DND-41 (cell line): ENCODE results near the gene PRDX5.

ENCODE experiments used
- ATAC-seq: fragments of 200-7000 bp; cut with Tn5 transposase; 3 replicates; pipeline ENCODE4 v1.9.1; 2021; ENCODE audit warnings: low read depth; ENCODE audit not compliant: insufficient read depth
- DNase-seq: peaks from one replicate; pipeline ENCODE4 v3.0.0-alpha.2; 2020
- H2AFZ ChIP-seq: 2 replicates; pipeline ENCODE4 v1.6.0; 2012; ENCODE audit warnings: low read depth, low read length
- H3K27ac ChIP-seq: 2 replicates; pipeline ENCODE4 v1.5.1; 2012; ENCODE audit warnings: low read length, inconsistent platforms
- H3K27me3 ChIP-seq: fragments of 200-600 bp; sonication (generic); 2 replicates; pipeline ENCODE4 v1.6.0; 2012; ENCODE audit warnings: low read length, mild to moderate bottlenecking, inconsistent platforms; ENCODE audit not compliant: insufficient read depth, poor library complexity
- H3K36me3 ChIP-seq: 2 replicates; pipeline ENCODE4 v1.5.1; 2012; ENCODE audit warnings: low read length, inconsistent platforms; ENCODE audit not compliant: insufficient read depth
- H3K4me1 ChIP-seq: 2 replicates; pipeline ENCODE4 v1.5.1; 2012; ENCODE audit warnings: mild to moderate bottlenecking, low read length; ENCODE audit not compliant: insufficient read depth
- H3K4me2 ChIP-seq: 2 replicates; pipeline ENCODE4 v1.6.0; 2012; ENCODE audit warnings: mild to moderate bottlenecking, moderate library complexity, low read length, inconsistent platforms; ENCODE audit not compliant: insufficient read depth
- H3K4me3 ChIP-seq, 2 experiments: fragments of 200-600 bp in 1 of 2; shearing (Covaris generic) in 1 of 2; 2 replicates each; pipeline ENCODE4 v1.5.1; 2012 to 2016; ENCODE audit warnings: inconsistent platforms in 2 of 2, low read length in 2 of 2, mild to moderate bottlenecking in 2 of 2, low read depth in 1 of 2, moderate library complexity in 1 of 2
- H3K79me2 ChIP-seq: 2 replicates; pipeline ENCODE4 v1.6.0; 2012; ENCODE audit warnings: low read length, inconsistent platforms; ENCODE audit not compliant: insufficient read depth
- H3K9ac ChIP-seq: 2 replicates; pipeline ENCODE4 v1.6.0; 2012; ENCODE audit warnings: low read depth, mild to moderate bottlenecking, inconsistent platforms, low read length, moderate library complexity
- H3K9me3 ChIP-seq: 2 replicates; pipeline ENCODE4 v1.5.1; 2012; ENCODE audit warnings: low read length, moderate library complexity, mild to moderate bottlenecking, inconsistent platforms; ENCODE audit not compliant: insufficient read depth, severe bottlenecking
- H4K20me1 ChIP-seq: 2 replicates; pipeline ENCODE4 v1.6.0; 2012; ENCODE audit warnings: low read length; ENCODE audit not compliant: insufficient read depth
- CTCF ChIP-seq: IDR thresholded peaks from 2 replicates; pipeline ENCODE4 v1.5.1; 2012; ENCODE audit warnings: borderline replicate concordance, low read length, moderate library complexity, mild to moderate bottlenecking; ENCODE audit not compliant: poor library complexity, severe bottlenecking; ENCODE audit errors: extremely low read depth
- EZH2 ChIP-seq: IDR thresholded peaks from 3 replicates; pipeline ENCODE4 v1.6.1; 2012; ENCODE audit warnings: borderline replicate concordance, low read depth, mild to moderate bottlenecking, moderate library complexity, low read length, inconsistent platforms; ENCODE audit not compliant: severe bottlenecking

PRDX5 gene

GRCh38 chr11:64361659-64362058 is 43.7 kb downstream of the PRDX5 start:
- peaks cover 58% of the 10 kb centered on the region for H3K36me3 ChIP-seq
- no peaks in the 10 kb centered on the region for H3K9me3 ChIP-seq
- no peaks in the 10 kb centered on the region for H3K27me3 ChIP-seq
- peaks cover 6% of the 10 kb centered on the region; the same call in 1 of the 2 replicates for H4K20me1 ChIP-seq
- ATAC-seq (no peak), DNase-seq (no peak)
- H2AFZ ChIP-seq, result no peak overlapping the region
- peaks cover 26% of the 10 kb centered on the region for H3K4me1 ChIP-seq
- TF ChIP-seq CTCF (no peak), EZH2 (no peak)
- no peak overlapping the region for H3K9ac ChIP-seq
- no peak overlapping the region for H3K4me3 ChIP-seq
- H3K79me2 ChIP-seq, result peaks cover 23% of the 10 kb centered on the region
- no peak overlapping the region for H3K4me2 ChIP-seq
- no peak overlapping the region for H3K27ac ChIP-seq

GRCh38 chr11:64362339-64362738 is 44.4 kb downstream of the PRDX5 start:
- Histone ChIP-seq H3K9me3 (no peaks in the 10 kb centered on the region), H3K4me1 (peaks cover 26% of the 10 kb centered on the region), H3K27me3 (no peaks in the 10 kb centered on the region), H4K20me1 (peaks cover 6% of the 10 kb centered on the region; the same call in 1 of the 2 replicates), H3K79me2 (peaks cover 23% of the 10 kb centered on the region), H2AFZ (no peak overlapping the region), H3K27ac (no peak overlapping the region), H3K4me2 (no peak overlapping the region), H3K36me3 (peaks cover 60% of the 10 kb centered on the region), H3K9ac (no peak overlapping the region), H3K4me3 (no peak overlapping the region)
- TF ChIP-seq CTCF (no peak), EZH2 (no peak)
- DNase-seq, result no peak
- ATAC-seq, result no peak

- TF ChIP-seq EZH2 (no peak), CTCF (no peak)
- Histone ChIP-seq H3K27ac (no peak overlapping the region), H3K4me2 (no peak overlapping the region), H3K4me1 (peaks cover 11% of the 10 kb centered on the region), H3K79me2 (peaks cover 10% of the 10 kb centered on the region), H3K27me3 (no peaks in the 10 kb centered on the region), H3K36me3 (peaks cover 74% of the 10 kb centered on the region), H3K9me3 (no peaks in the 10 kb centered on the region), H4K20me1 (peaks cover 6% of the 10 kb centered on the region; the same call in 1 of the 2 replicates), H2AFZ (no peak overlapping the region), H3K9ac (no peak overlapping the region), H3K4me3 (no peak overlapping the region)
- ATAC-seq, result no peak
- DNase-seq, result no peak
Measured at GRCh38 chr11:64364435-64364834, 46.5 kb downstream of the PRDX5 start.

- no peak for ATAC-seq
- peaks cover 6% of the 10 kb centered on the region; the same call in 1 of the 2 replicates for H3K79me2 ChIP-seq
- H3K4me1 ChIP-seq, result peaks cover 7% of the 10 kb centered on the region
- no peak overlapping the region for H2AFZ ChIP-seq
- H3K27ac ChIP-seq, result no peak overlapping the region
- no peak overlapping the region for H3K9ac ChIP-seq
- H3K9me3 ChIP-seq, result no peaks in the 10 kb centered on the region
- no peak for DNase-seq
- no peak overlapping the region for H3K4me2 ChIP-seq
- peaks cover 6% of the 10 kb centered on the region; the same call in 1 of the 2 replicates for H4K20me1 ChIP-seq
- no peak for TF ChIP-seq EZH2
- TF ChIP-seq CTCF, result no peak
- H3K36me3 ChIP-seq, result peaks cover 78% of the 10 kb centered on the region
- H3K27me3 ChIP-seq, result no peaks in the 10 kb centered on the region
- no peak overlapping the region for H3K4me3 ChIP-seq
Measured at GRCh38 chr11:64364911-64365310, 47.0 kb downstream of the PRDX5 start.
